ENCODE data around the gene LCORL.

- TF ChIP-seq EGR1 (IDR thresholded peaks at IDR 0.05) (no peak), FOXM1 (IDR thresholded peaks at IDR 0.05; ENCODE audit: borderline replicate concordance, low read depth) (no peak), EP300 (IDR thresholded peaks at IDR 0.05; ENCODE audit: borderline replicate concordance) (no peak), CREB1 (IDR thresholded peaks at IDR 0.05; ENCODE audit: low read depth) (no peak), TAF1 (IDR thresholded peaks at IDR 0.05; ENCODE audit: low read depth) (no peak), NFIC (IDR thresholded peaks at IDR 0.05) (no peak), ZBTB7A (IDR thresholded peaks at IDR 0.05; ENCODE audit: low read depth) (no peak), RAD21 (IDR thresholded peaks at IDR 0.05; ENCODE audit: low read depth) (no peak)
- TF ChIP-seq, protein P1, sequence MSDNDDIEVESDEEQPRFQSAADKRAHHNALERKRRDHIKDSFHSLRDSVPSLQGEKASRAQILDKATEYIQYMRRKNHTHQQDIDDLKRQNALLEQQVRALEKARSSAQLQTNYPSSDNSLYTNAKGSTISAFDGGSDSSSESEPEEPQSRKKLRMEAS (IDR thresholded peaks at IDR 0.05): no peak
- TF ChIP-seq, protein P2, sequence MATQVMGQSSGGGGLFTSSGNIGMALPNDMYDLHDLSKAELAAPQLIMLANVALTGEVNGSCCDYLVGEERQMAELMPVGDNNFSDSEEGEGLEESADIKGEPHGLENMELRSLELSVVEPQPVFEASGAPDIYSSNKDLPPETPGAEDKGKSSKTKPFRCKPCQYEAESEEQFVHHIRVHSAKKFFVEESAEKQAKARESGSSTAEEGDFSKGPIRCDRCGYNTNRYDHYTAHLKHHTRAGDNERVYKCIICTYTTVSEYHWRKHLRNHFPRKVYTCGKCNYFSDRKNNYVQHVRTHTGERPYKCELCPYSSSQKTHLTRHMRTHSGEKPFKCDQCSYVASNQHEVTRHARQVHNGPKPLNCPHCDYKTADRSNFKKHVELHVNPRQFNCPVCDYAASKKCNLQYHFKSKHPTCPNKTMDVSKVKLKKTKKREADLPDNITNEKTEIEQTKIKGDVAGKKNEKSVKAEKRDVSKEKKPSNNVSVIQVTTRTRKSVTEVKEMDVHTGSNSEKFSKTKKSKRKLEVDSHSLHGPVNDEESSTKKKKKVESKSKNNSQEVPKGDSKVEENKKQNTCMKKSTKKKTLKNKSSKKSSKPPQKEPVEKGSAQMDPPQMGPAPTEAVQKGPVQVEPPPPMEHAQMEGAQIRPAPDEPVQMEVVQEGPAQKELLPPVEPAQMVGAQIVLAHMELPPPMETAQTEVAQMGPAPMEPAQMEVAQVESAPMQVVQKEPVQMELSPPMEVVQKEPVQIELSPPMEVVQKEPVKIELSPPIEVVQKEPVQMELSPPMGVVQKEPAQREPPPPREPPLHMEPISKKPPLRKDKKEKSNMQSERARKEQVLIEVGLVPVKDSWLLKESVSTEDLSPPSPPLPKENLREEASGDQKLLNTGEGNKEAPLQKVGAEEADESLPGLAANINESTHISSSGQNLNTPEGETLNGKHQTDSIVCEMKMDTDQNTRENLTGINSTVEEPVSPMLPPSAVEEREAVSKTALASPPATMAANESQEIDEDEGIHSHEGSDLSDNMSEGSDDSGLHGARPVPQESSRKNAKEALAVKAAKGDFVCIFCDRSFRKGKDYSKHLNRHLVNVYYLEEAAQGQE (IDR thresholded peaks at IDR 0.05; ENCODE audit: low read depth): no peak
Measured at GRCh38 chr4:17854036-17854435, 167.5 kb downstream of the LCORL start.

All from Ishikawa (cell line).